Stimulated activated CD8-positive, alpha-beta memory T cell treated with anti-CD3 and anti-CD28 coated beads, Interleukin-15, amount 100 ng/mL, for 48 hours (primary cell): ENCODE measurements around the gene MGLL.
"Not testable (repeated sequence)": the region's sequence is repeated elsewhere in the genome, so short reads cannot be mapped to it uniquely, and the experiment has no call there.

Source experiments
- DNase-seq, 2 donors: peaks; one replicate each; pipeline ENCODE4 v3.0.0-alpha.2; 2020; ENCODE audit warnings: low read depth in 2 of 2

The MGLL gene

GRCh38 chr3:127709320-127710060 is 112.8 kb downstream of the MGLL start:
- DNase-seq, result no peak

- no peak for DNase-seq
Measured at GRCh38 chr3:127708837-127709236, 113.5 kb downstream of the MGLL start.

DNA sequence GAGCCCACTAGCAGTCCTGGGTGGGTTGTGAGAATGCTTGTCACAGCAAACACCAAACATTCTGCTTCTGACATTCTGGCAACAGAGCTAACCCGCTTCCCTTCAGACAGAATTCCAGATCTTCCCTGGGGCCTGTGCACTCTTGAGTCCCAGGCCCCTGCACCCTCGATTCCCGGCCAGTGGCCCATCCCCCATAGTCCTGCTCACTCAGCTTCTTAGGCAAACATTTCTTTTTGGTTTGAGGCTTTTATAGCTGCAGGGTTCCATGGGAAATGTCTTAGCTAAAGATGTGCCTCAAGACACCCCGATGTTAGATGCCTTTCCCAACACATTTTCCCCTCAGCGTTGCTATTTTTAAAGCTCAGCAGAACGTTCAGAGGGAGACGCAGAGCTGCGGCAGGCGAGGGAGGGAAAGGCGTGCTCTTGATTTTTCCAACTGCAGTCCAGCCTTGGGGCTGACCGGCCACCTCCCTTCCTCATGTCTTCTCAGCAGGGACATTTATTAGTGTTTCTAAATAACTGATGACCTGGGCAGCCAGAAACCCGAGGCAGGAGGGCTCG is 114.4 kb downstream of the MGLL start:
- DNase-seq, result no peak

DNA sequence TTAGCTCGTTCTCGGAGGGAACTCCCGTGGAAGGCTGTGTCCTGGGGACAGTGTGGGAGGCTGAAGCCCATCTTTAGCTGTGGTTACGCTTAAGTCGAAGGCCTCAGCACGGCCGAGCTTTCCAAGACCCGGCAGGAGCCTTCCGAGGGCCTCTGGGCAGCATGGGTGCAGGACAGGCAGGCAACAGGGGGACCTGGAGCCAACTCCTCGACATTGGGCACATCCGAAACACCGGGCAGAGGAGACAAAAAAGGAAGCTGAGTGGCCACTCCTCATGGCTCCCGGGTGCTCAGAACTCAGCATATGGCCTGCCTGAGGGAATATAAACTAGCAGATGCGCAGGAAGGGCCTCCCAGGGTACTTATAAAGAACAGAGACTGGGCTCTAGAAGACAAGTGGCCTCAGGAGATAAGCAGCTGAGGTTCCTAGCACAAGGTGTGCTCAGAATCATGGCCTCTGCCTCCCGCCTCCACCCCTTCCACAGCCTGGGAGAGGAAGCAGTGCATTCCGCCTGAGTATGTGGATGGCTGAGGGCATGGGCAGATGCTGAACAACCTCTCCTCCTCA is 115.4 kb downstream of the MGLL start:
- DNase-seq, result no peak

GRCh38 chr3:127706312-127706711 is 116.0 kb downstream of the MGLL start:
- no peak for DNase-seq

GRCh38 chr3:127704840-127705239 is 117.5 kb downstream of the MGLL start:
- DNase-seq, result not testable (repeated sequence)

GRCh38 chr3:127702151-127702578 is 120.2 kb downstream of the MGLL start:
- no peak for DNase-seq

- DNase-seq, result no peak
Measured at GRCh38 chr3:127701280-127701911, 120.9 kb downstream of the MGLL start.

DNA sequence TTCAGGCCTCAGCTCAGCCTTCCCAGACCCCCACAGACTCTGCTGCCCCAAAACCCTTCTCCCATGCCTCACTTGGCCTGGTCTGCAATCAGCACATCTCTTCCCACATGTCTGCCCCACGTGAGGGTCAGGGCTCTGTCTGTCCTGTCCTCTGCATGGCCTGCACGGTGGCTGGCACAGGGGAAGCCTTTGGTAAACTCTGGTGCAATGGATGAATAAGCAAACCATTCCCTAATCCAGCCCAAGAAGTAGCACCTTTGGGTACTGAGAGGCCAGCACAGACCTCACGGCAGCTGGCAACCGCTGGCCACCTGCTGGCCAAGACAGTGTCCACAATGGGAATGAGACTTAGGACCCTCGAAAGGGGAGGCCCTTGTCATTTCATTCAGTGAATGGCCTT is 121.9 kb downstream of the MGLL start:
- no peak for DNase-seq

- no peak for DNase-seq
Measured at GRCh38 chr3:127699416-127700300, 122.7 kb downstream of the MGLL start.

DNA sequence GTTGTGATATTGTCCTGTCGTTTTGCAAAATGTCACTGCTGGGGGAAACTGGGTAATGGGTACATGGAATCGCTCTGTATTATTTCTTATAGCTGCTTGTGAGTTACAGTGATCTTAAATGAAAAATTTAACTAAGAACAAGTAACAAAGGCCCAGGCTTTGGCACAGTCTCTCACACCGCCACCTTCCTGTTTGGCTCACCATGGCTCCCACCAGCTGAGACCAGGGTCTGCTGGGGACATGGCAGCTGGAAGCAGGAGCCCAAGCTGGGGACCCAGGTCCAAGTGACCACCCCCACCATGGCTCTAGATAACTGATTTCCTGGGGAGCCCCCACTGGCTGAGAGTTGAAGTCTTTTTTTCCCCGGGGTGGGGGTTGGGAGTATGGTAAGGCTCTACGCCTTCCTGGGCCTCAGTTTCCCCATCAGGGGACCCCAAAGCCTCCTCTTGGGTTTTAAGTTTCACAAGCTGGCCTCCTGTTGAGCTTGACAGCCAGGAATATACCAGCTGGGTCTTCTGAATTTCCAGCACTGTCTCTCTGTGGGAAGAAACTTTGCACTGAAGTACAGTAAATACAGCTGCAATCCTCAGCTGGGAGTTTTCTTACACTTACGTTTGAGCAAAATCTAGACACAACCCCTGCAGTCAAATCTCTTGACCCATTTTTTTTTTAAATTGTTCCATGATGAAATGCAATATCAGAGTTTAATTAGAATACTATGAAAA is 123.5 kb downstream of the MGLL start:
- no peak for DNase-seq

DNA sequence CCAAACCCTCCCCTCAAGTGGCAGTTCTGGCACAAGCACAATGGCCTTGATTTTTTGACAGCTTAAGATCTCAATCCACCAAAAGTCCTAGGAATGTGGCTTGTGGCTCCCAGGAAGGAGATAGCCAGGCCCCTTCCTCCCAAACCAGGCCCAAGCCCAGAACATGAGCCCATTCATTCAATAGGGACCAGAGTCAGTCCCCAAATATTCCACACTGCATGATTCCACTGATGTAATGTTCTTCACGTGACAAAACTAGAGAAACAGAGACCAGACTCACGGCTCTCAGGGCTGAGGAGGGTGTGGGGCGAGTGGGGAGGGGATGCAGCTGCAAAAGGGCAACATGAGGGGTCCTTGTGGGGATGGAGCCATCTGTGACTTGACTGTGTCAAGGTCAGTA is 124.0 kb downstream of the MGLL start:
- no peak for DNase-seq

- peak in 1 of 2 donors; percentile 25 for DNase-seq
Measured at GRCh38 chr3:127697551-127698240, 124.6 kb downstream of the MGLL start.

GRCh38 chr3:127694467-127695215 is 127.7 kb downstream of the MGLL start:
- no peak for DNase-seq

DNA sequence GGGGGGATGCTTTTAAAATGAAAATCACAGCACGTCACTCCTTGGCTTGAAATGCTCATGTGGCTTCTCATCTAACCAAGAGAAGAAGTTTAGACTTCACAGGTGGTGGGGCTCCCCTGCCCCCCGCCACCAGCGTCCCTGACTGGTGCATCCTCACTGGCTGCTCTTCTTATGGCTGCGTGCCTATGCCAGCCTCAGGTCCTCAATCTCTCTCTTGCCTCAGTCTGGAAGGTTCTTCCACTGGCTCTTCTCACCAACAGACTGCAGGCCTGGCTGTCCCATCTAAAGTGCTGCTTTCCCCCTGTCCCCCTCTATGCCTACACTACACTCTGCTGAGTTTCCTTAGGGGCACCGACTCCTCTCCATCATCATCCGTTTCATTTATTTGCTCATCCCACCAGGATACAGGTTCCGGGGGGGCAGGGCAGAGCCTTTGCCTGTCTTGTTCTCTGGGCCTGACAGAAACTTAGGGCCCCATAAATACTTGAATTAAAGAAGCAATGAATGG is 128.9 kb downstream of the MGLL start:
- DNase-seq, result no peak

- no peak for DNase-seq
Measured at GRCh38 chr3:127692501-127693335, 129.6 kb downstream of the MGLL start.

- no peak for DNase-seq
Measured at GRCh38 chr3:127691974-127692373, 130.3 kb downstream of the MGLL start.

- DNase-seq, result no peak
Measured at GRCh38 chr3:127691489-127691888, 130.8 kb downstream of the MGLL start.
